ENCODE measurements around the gene PIGK. TPM values are rescaled to one million over a fixed set of nuclear protein-coding genes. Genes with fewer than 3 reads are reported as not detected.

The PIGK gene
- total RNA-seq, 2 donors from 2014 or later, result 5.9 to 9.9 TPM

DNA sequence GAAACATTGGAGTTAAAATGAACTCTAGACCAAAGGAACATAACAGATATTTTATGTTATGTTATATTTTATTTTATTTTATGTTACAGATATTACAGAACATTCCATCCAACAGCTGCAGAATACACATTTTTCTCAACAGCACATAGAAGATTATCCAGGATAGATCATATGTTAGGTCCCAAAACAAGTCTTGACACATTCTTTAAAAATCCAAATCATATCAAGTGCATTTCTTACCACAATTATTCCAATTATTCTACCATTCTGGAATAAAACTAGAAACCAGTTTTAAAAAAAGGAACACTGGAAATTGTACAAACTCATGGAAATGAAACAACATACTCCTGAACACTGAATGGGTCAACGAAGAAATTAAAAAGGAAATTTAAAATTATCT is 30.9 kb upstream of the PIGK start:
- no peak overlapping the region for H3K27ac ChIP-seq
- H3K4me1 ChIP-seq, result no peaks in the 10 kb centered on the region
- no peak for ATAC-seq
- DNase-seq, result no peak
- H3K36me3 ChIP-seq (replicated peaks in 1 of 2; ENCODE audit: insufficient read depth in 1 of 2, low read depth in 2 of 2), result no peaks in the 10 kb centered on the region
- no peaks in the 10 kb centered on the region for H3K27me3 ChIP-seq
- intact Hi-C loops (cut with DNase I), result no loop called here
- no peak for TF ChIP-seq POLR2A (IDR thresholded peaks at IDR 0.05)
- TF ChIP-seq, protein P1, sequence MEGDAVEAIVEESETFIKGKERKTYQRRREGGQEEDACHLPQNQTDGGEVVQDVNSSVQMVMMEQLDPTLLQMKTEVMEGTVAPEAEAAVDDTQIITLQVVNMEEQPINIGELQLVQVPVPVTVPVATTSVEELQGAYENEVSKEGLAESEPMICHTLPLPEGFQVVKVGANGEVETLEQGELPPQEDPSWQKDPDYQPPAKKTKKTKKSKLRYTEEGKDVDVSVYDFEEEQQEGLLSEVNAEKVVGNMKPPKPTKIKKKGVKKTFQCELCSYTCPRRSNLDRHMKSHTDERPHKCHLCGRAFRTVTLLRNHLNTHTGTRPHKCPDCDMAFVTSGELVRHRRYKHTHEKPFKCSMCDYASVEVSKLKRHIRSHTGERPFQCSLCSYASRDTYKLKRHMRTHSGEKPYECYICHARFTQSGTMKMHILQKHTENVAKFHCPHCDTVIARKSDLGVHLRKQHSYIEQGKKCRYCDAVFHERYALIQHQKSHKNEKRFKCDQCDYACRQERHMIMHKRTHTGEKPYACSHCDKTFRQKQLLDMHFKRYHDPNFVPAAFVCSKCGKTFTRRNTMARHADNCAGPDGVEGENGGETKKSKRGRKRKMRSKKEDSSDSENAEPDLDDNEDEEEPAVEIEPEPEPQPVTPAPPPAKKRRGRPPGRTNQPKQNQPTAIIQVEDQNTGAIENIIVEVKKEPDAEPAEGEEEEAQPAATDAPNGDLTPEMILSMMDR (IDR thresholded peaks at IDR 0.05), result no peak
- peaks cover 0 to 7% (median 2%) of the 10 kb centered on the region in 3 donors for H3K9me3 ChIP-seq
- H3K4me3 ChIP-seq, result no peak overlapping the region
- 77 to 80% methylated on average over 1 of the region's 1 CpG for WGBS, 2 donors

DNA sequence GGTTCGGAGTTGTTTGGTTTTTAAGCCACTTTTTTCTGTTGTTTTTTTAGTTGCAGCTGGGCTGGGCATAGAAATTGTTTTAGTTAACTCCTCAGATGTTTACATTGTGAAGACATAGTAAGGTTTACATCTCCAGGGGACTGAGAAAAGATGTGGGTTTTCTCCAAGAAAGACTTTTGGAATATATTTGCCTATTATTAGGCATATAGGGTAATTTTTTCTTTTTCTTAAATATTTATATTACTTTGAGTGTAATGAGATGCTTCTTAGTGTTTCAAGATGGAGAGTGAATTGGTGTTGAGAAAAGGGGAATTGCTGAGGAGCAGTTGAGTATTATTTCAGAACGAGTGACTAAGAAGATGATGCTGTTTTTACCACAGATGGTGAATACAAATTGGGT is 26.6 kb upstream of the PIGK start:
- TF ChIP-seq POLR2A (IDR thresholded peaks at IDR 0.05), result no peak
- TF ChIP-seq, protein P1 (IDR thresholded peaks at IDR 0.05), result no peak
- WGBS, 2 donors, result 52 to 62% methylated on average over 2 of the region's 2 CpGs

DNA sequence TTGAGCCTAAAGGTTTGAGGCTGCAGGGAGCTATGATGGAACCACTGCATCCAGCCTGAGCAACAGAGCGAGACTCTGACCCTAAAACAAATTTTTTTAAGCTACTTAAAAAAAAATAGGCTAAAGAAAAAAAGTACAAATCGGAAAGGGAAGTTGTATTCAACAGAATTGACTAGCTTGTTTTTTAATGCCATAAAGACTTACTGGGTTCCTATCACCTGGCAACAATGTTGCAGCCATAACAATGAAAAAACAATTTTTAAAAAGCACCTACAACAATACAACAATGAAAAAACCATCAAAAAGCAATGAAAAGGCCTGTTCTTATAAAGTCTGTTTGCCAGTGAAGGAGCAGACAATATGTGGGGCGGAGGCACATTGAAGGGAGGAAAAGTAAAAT is 20.1 kb upstream of the PIGK start:
- H3K9me3 ChIP-seq, result no peaks in the 10 kb centered on the region

More for the DNA sequence above, 26.6 kb upstream of the PIGK start:
- Histone ChIP-seq H3K27me3 (no peaks in the 10 kb centered on the region), H3K27ac (no peak overlapping the region), H3K9me3 (peaks cover 0 to 2% (median 0%) of the 10 kb centered on the region in 3 donors), H3K36me3 (replicated peaks in 1 of 2; ENCODE audit: insufficient read depth in 1 of 2, low read depth in 2 of 2) (no peaks in the 10 kb centered on the region), H3K4me3 (no peak overlapping the region), H3K4me1 (no peaks in the 10 kb centered on the region)
- no peak for DNase-seq
- ATAC-seq, result no peak
- intact Hi-C loops (cut with DNase I), result no loop called here

DNA sequence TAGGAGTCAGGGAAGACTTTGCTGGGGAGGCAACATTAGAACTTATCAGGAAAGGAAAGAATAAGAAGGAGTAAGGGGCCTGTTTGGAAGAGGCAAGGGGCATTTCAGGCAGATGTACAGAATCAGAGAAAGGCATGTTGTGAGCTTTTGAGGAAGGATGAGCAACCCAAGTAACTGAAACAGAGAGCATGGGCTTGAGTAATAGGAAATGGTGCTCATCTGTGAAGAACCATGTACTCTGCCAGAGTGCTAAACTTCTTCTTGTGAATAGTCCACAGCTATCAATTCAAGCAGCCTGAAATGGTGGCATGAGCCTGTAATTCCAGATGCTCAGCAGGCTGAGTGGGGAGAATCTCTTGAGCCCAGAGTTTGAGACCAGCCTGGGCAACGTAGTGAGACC is 19.2 kb upstream of the PIGK start:
- 56 to 57% methylated on average over 1 of the region's 1 CpG for WGBS, 2 donors

More for the DNA sequence above, 20.1 kb upstream of the PIGK start:
- no peaks in the 10 kb centered on the region for H3K27me3 ChIP-seq
- ATAC-seq (no peak), DNase-seq (no peak)
- WGBS, 2 donors, result 54 to 68% methylated on average over 3 of the region's 3 CpGs
- intact Hi-C loops (cut with DNase I), result no loop called here
- H3K4me1 ChIP-seq, result no peaks in the 10 kb centered on the region
- no peaks in the 10 kb centered on the region for H3K36me3 ChIP-seq (replicated peaks in 1 of 2; ENCODE audit: insufficient read depth in 1 of 2, low read depth in 2 of 2)
- no peak for TF ChIP-seq POLR2A (IDR thresholded peaks at IDR 0.05)
- TF ChIP-seq, protein P1 (IDR thresholded peaks at IDR 0.05), result no peak
- H3K27ac ChIP-seq, result no peak overlapping the region
- no peak overlapping the region for H3K4me3 ChIP-seq

DNA sequence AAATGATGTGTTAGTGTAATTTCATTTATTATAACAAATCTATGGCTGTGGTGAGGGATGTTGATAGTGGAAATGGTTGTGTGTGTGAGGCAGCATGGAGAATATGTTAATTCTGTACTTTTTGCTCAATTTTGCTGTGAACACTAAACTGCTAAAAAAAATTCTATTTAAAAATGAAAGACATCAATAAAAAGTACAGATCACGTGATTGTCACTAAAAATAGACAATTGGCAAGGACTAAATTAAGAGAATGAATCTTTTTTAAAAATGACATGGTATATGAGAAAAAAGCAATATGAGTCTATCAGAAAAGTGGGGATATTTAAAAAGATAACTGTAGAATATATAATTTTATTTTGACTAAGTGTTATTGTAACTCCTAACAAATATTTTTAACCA is 15.7 kb upstream of the PIGK start:
- Histone ChIP-seq H3K9me3 (no peaks in the 10 kb centered on the region), H3K27me3 (no peaks in the 10 kb centered on the region), H3K36me3 (replicated peaks in 1 of 2; ENCODE audit: insufficient read depth in 1 of 2, low read depth in 2 of 2) (no peaks in the 10 kb centered on the region), H3K4me3 (no peak overlapping the region), H3K27ac (no peak overlapping the region), H3K4me1 (no peaks in the 10 kb centered on the region)
- ATAC-seq (no peak), DNase-seq (no peak)
- TF ChIP-seq, protein P1 (IDR thresholded peaks at IDR 0.05), result no peak
- intact Hi-C loops (cut with DNase I), result no loop called here
- WGBS, 2 donors, result 26 to 30% methylated on average over 1 of the region's 1 CpG

More for the DNA sequence above, 19.2 kb upstream of the PIGK start:
- Histone ChIP-seq H3K9me3 (no peaks in the 10 kb centered on the region), H3K36me3 (replicated peaks in 1 of 2; ENCODE audit: insufficient read depth in 1 of 2, low read depth in 2 of 2) (no peaks in the 10 kb centered on the region), H3K27ac (no peak overlapping the region), H3K27me3 (no peaks in the 10 kb centered on the region), H3K4me1 (no peaks in the 10 kb centered on the region), H3K4me3 (no peak overlapping the region)
- TF ChIP-seq, protein P1 (IDR thresholded peaks at IDR 0.05), result no peak
- TF ChIP-seq POLR2A (IDR thresholded peaks at IDR 0.05), result no peak
- ATAC-seq (no peak), DNase-seq (no peak)
- intact Hi-C loops (cut with DNase I), result no loop called here
